Endothelial cell (in vitro differentiated cells): ENCODE measurements around the gene HDAC9. TPM values are rescaled to one million over a fixed set of nuclear protein-coding genes. Genes with fewer than 3 reads are reported as not detected.

Experiments
- DNase-seq: peaks from one replicate; pipeline ENCODE4 v3.0.0; 2021; ENCODE audit warnings: low spot score
- H3K27ac Mint-ChIP-seq: one replicate; pipeline ENCODE4 v1.8.0; 2021; ENCODE audit warnings: mixed read lengths, inconsistent platforms; ENCODE audit not compliant: unreplicated experiment
- H3K27me3 Mint-ChIP-seq: one replicate; pipeline ENCODE4 v1.8.0; 2021; ENCODE audit warnings: mild to moderate bottlenecking, moderate library complexity, mixed read lengths, inconsistent platforms; ENCODE audit not compliant: unreplicated experiment
- H3K36me3 Mint-ChIP-seq: one replicate; pipeline ENCODE4 v1.8.0; 2021; ENCODE audit warnings: mild to moderate bottlenecking, low read depth, mixed read lengths, inconsistent platforms; ENCODE audit not compliant: unreplicated experiment
- H3K4me1 Mint-ChIP-seq: one replicate; pipeline ENCODE4 v1.8.0; 2021; ENCODE audit warnings: mild to moderate bottlenecking, mixed read lengths, inconsistent platforms; ENCODE audit not compliant: unreplicated experiment
- H3K4me3 Mint-ChIP-seq: one replicate; pipeline ENCODE4 v1.8.0; 2021; ENCODE audit warnings: mild to moderate bottlenecking, mixed read lengths, inconsistent platforms; ENCODE audit not compliant: unreplicated experiment
- H3K9me3 Mint-ChIP-seq: one replicate; pipeline ENCODE4 v1.8.0; 2021; ENCODE audit warnings: mixed read lengths, inconsistent platforms; ENCODE audit not compliant: unreplicated experiment
- CTCF ChIP-seq: fragments of 200-600 bp; sonication (generic); IDR thresholded peaks from one replicate; pipeline ENCODE4 v1.5.0; 2021; ENCODE audit warnings: antibody characterized with exemption; ENCODE audit not compliant: unreplicated experiment
- total RNA-seq: library from RNA; stranded (reverse); fragmentation: NEBNext Ultra II Directional; extraction: Animal tissue kit (Norgen Biotek cat#: 25700); gene quantifications from one replicate; pipeline ENCODE4 v1.2.1, GENCODE V29; 2021; ENCODE audit not compliant: unreplicated experiment

The HDAC9 gene
- total RNA-seq, 1 donor from 2014 or later, result 1.2 TPM

- DNase-seq, result no peak
- Mint-ChIP-seq H3K36me3 (no peaks in the 10 kb centered on the region), H3K4me1 (peaks cover 10% of the 10 kb centered on the region), H3K4me3 (no peak overlapping the region), H3K9me3 (no peaks in the 10 kb centered on the region), H3K27me3 (no peaks in the 10 kb centered on the region), H3K27ac (no peak overlapping the region)
- TF ChIP-seq CTCF, result no peak
These were observed 16.0 kb downstream of the HDAC9 start for GRCh38 chr7:18511351-18512140.

- Mint-ChIP-seq H3K27ac (no peak overlapping the region), H3K4me1 (peaks cover 10% of the 10 kb centered on the region), H3K27me3 (peaks cover 1% of the 10 kb centered on the region), H3K9me3 (no peaks in the 10 kb centered on the region), H3K36me3 (no peaks in the 10 kb centered on the region), H3K4me3 (no peak overlapping the region)
- no peak for TF ChIP-seq CTCF
- DNase-seq, result no peak
These were observed 17.8 kb downstream of the HDAC9 start for GRCh38 chr7:18513343-18513742.

- H3K27me3 Mint-ChIP-seq, result peaks cover 1% of the 10 kb centered on the region
- no peak for TF ChIP-seq CTCF
These were observed 19.5 kb downstream of the HDAC9 start for GRCh38 chr7:18515067-18515466.

GRCh38 chr7:18517646-18518045 lies 22.1 kb downstream of the HDAC9 start:
- DNase-seq, result no peak
- peaks cover 1% of the 10 kb centered on the region for H3K27me3 Mint-ChIP-seq
- no peak overlapping the region for H3K4me3 Mint-ChIP-seq
- H3K9me3 Mint-ChIP-seq, result no peaks in the 10 kb centered on the region
- no peaks in the 10 kb centered on the region for H3K4me1 Mint-ChIP-seq
- no peaks in the 10 kb centered on the region for H3K36me3 Mint-ChIP-seq
- H3K27ac Mint-ChIP-seq, result no peak overlapping the region
- no peak for TF ChIP-seq CTCF

More at GRCh38 chr7:18515067-18515466, 19.5 kb downstream of the HDAC9 start:
- Mint-ChIP-seq H3K27ac (no peak overlapping the region), H3K4me1 (no peaks in the 10 kb centered on the region), H3K9me3 (no peaks in the 10 kb centered on the region), H3K4me3 (no peak overlapping the region), H3K36me3 (no peaks in the 10 kb centered on the region)
- no peak for DNase-seq

GRCh38 chr7:18518555-18518954 lies 23.0 kb downstream of the HDAC9 start:
- Mint-ChIP-seq H3K4me3 (no peak overlapping the region), H3K4me1 (no peaks in the 10 kb centered on the region), H3K27ac (no peak overlapping the region), H3K27me3 (peaks cover 1% of the 10 kb centered on the region), H3K9me3 (no peaks in the 10 kb centered on the region), H3K36me3 (no peaks in the 10 kb centered on the region)
- TF ChIP-seq CTCF, result no peak
- no peak for DNase-seq
